HEK293 (cell line): ENCODE measurements around the gene SLC7A14.

Source experiments
- KLF10 ChIP-seq: fragments of 450-650 bp; IDR thresholded peaks from 2 replicates; pipeline ENCODE4 v1.5.1; 2018; ENCODE audit warnings: missing biosample characterization, mild to moderate bottlenecking, missing genetic modification characterization
- OVOL3 ChIP-seq: fragments of 450-650 bp; formaldehyde crosslinking; IDR thresholded peaks from 2 replicates; pipeline ENCODE4 v1.5.1; 2016; ENCODE audit warnings: missing biosample characterization, missing genetic modification characterization
- PATZ1 ChIP-seq: fragments of 450-650 bp; formaldehyde crosslinking; IDR thresholded peaks from 2 replicates; pipeline ENCODE4 v1.5.1; 2016; ENCODE audit warnings: missing biosample characterization, missing genetic modification characterization
- TCF7L2 ChIP-seq: IDR thresholded peaks from 2 replicates; pipeline ENCODE4 v1.6.1; 2011; ENCODE audit warnings: low read depth, mild to moderate bottlenecking, inconsistent platforms, low read length, moderate library complexity, borderline replicate concordance
- WT1 ChIP-seq: fragments of 450-650 bp; formaldehyde crosslinking; IDR thresholded peaks from 2 replicates; pipeline ENCODE4 v1.5.1; 2016; ENCODE audit warnings: missing biosample characterization, missing genetic modification characterization
- ZBTB21 ChIP-seq: fragments of 450-650 bp; formaldehyde crosslinking; IDR thresholded peaks from 2 replicates; pipeline ENCODE4 v1.5.1; 2017; ENCODE audit warnings: missing biosample characterization, missing genetic modification characterization
- ZNF48 ChIP-seq: fragments of 450-650 bp; formaldehyde crosslinking; IDR thresholded peaks from 2 replicates; pipeline ENCODE4 v1.5.1; 2016; ENCODE audit warnings: missing biosample characterization, missing genetic modification characterization
- ZNF580 ChIP-seq: fragments of 450-650 bp; formaldehyde crosslinking; IDR thresholded peaks from 2 replicates; pipeline ENCODE4 v1.5.1; 2016; ENCODE audit warnings: missing biosample characterization, missing genetic modification characterization
- TF ChIP-seq, protein P1 (sequence below): fragments of 450-650 bp; formaldehyde crosslinking; IDR thresholded peaks from 2 replicates; pipeline ENCODE4 v1.5.1; 2016; ENCODE audit warnings: missing biosample characterization, missing genetic modification characterization

DNA sequence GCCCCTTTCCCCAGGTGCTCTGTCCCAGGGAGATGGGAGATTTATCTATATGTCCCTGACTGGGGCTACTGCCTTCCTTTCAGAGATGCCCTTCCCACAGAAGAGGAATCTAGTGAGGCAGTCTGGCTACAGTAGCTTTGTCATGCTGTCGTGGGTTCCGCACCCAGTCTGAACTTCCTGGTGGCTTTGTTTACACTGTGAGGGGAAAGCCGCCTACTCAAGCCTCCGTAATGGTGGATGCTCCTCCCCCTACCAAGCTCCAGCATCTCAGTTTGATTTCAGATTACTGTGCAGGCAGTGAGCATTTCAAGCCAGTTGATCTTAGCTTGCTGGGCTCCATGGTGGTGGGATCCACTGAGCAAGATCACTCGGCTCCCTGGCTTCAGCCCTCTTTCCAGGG is 35.4 kb upstream of the SLC7A14 start:
- TF ChIP-seq, protein P1, sequence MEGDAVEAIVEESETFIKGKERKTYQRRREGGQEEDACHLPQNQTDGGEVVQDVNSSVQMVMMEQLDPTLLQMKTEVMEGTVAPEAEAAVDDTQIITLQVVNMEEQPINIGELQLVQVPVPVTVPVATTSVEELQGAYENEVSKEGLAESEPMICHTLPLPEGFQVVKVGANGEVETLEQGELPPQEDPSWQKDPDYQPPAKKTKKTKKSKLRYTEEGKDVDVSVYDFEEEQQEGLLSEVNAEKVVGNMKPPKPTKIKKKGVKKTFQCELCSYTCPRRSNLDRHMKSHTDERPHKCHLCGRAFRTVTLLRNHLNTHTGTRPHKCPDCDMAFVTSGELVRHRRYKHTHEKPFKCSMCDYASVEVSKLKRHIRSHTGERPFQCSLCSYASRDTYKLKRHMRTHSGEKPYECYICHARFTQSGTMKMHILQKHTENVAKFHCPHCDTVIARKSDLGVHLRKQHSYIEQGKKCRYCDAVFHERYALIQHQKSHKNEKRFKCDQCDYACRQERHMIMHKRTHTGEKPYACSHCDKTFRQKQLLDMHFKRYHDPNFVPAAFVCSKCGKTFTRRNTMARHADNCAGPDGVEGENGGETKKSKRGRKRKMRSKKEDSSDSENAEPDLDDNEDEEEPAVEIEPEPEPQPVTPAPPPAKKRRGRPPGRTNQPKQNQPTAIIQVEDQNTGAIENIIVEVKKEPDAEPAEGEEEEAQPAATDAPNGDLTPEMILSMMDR (tag by site-specific recombination), result no peak
- TF ChIP-seq WT1 (no peak), OVOL3 (no peak), KLF10 (tag by site-specific recombination) (no peak), PATZ1 (tag by site-specific recombination) (no peak), ZNF48 (no peak), ZNF580 (tag by site-specific recombination) (no peak), ZBTB21 (tag by site-specific recombination) (no peak), TCF7L2 (no peak)
